ENCODE measurements around the gene PRR9.
"Not testable (repeated sequence)": the region's sequence is repeated elsewhere in the genome, so short reads cannot be mapped to it uniquely, and the experiment has no call there.

The PRR9 gene, protein sequence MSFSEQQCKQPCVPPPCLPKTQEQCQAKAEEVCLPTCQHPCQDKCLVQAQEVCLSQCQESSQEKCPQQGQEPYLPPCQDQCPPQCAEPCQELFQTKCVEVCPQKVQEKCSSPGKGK
- 0 to 0.04 reads per million in 2 donors for total RNA-seq

DNA sequence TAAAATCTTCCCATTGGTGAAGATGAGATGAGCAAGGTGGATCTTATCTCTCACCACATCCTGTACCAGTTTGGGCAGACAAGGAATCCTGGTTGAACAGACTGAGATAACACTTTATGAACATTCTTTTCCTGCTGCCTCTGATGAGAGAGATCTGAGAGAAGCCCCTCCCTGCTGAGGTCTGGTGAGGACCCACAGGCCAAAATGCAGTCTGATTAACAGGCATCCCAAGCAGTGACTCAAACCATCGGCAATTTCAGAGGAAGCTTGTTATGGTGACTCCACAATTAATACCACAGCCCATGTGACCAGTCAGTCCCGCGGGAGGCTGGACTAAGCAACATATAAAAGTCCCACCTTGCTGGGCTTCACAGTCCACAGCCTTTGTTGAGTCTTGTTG, at the start of gene PRR9:
TSS of gene PRR9 (plus strand) at position 373 of the 400 bp plus-strand sequence. CDS start 561 bp downstream, outside the sequence.
- DNase-seq, result no peak

DNA sequence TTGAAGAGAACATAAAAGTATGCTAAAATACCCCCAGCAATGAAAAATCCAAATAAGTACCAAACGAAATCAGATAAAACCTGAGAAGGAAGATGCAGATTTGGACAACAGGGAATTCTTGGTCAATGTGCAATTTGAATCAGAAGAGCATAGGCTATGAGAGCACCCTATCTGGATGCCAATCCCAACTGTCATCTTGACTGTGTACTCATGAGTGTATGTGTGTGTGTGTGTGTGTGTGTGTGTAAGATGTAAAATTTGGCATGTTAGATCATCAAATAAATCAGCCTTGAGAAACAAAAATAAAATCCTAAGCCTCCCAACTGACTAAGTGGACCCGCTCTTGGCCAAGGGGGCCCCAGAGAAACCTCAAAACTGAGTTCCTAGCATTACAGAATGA, 48.7 kb upstream of the PRR9 start:
- no peak for DNase-seq

DNA sequence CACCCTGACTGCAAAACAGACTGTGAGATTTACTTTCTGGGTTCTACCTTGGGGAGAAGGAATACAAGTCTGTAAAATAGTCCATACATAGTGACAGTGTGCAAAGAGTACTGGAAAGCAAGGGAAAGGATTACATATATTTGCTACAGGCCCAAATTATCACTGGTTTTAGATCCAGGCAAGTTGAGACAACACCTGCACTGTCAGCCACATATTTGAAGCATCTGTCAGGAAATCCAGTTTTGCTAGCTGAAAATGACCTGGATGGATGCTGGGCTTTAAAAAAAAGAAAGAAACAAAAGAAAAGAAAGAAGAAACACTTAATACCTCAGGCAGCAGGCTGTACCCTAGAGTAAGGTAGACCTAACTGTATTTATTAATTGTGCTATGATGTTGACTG, 42.8 kb upstream of the PRR9 start:
- DNase-seq, result no peak

DNA sequence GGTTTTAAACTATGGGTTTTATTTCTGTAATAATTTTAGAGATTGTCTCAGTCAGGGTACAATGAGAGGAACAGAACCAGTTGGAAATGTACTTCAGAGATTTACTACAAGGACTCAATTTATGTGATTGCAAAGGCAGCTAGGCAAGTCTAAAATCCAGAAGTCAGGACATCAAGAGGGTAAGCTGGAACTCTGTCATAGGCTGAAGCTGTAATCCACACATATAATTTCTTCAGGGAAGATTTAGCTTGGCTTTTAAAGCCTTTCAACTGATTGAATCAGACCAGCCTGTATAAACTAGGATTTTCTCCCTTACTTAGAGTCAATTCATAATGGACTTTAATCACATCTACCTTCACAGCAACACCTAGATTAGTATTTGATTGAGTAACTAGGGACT, 38.5 kb upstream of the PRR9 start:
- no peak for DNase-seq

DNA sequence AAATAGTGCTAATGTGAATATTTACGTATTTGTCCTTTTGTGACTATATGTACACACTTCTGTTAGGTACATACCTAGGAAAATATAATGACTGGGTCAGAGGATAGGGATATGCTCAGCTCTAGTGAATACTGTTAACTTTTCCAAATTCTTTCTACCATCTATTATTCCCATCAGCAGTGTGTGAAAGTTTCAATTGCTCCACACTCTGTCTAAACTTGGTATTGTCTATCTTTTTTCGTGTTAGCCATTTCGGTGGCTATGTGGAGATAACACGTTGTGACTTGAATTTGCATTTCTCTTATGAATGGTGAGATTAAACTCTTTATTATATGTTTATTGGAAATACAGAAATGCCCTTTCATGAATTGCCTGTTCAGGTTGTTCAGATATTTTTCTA, 36.8 kb upstream of the PRR9 start:
- DNase-seq, result no peak

DNA sequence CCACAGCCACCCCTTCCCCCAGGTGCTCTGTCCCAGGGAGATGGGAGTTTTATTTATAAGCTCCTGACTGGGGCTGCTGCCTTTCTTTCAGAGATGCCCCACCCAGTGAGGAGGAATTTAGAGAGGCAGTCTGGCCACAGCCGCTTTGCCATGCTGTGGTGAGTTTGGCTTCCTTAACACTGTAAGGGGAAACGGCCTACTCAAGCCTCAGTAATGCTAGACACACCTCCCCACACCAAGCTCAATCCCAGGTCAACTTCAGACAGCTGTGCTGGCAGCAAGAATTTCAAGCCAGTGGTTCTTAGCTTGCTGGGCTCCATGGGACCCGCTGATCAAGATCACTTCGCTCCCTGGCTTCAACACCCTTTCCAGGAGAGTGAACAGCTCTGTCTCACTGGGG, 29.1 kb upstream of the PRR9 start:
- not testable (repeated sequence) for DNase-seq

DNA sequence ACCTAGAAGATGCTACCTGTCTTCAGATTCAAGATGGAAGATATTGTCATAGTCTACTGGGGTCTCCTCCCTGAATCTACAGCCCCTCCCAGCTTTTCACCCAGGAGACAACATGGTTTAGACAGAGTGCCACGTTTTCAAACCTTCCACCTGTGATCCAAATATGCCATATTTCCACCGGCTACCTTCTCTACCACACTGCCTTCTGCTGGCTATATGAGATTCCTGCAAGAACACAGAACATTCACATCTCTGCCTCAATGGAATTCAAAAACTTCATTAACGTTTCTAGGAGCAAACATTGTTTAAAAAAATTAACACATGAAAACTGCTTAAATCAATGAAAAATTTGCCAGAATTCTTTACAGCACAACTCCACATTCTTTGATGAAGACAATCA, 27.0 kb upstream of the PRR9 start:
- no peak for DNase-seq

DNA sequence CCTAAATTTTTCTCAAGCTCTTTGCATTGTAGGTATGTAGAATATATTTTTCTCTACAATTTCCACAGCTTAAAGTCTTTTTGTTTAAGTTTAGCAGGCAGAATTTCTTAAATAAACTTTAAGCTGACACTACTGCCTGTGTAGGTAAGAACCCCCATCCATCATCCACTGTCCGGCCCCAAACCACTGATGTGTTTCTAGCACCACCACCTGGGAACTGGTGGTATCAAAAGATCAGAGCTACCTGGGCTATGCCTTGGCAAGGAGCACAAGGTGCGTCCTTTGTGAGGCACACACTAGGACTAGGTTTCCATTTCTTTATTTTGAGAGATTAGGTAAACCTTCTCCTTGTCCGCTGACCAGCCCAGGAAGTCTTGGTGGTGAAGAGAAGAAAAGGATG, 24.7 kb upstream of the PRR9 start:
- no peak for DNase-seq

DNA sequence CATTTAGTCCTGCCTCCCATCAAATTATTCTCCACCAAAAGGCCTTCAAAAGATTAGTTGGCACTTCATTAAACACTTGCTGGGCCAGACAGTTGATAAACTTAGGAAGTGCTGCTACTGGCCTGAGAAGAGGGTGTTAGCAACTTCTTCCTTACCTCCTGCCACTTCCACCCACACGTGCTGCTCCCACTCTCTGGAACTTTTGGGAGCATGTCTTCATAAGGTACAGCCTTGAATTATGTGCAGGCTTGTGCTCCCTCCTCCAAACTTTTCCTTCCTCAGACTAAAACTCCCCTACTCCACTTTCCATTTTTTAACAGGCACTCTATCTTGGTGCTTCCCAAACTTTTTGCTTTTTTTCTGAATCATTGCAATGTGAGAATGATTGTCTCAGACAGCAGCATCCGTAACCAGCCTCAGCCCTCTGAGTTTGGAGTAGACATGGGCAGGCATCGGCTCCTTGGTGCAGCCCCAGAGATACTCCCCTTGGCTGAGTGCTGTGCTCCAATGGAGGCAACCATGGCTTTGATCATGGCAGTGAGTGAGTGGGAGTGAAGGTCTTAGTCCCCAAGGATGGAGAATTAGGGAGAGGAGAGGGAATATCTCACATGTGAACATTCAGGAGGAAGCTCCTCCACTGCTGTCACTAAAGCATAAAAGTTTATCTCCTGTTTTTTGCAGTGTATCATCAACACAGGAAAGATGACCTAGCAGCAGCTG, 22.9 kb upstream of the PRR9 start:
- no peak for DNase-seq

DNA sequence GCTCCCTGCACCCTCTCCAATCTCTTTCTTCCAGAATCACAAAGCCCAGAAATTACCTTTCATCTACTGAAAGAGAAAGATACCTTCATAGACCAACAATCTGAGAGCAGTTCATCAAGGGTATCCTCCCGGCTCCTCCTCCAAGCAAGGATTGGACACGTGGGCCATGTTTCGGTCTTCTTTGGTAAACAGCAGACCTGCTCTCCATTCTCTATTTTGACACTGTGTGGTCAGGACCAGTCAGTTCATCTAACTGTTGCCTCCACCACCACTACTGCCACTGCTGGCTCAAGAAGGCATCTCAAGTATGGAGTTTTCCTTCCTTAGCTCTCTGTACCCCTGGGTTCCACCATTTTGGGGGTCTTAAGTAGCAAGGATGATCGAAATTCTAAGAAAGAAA, 22.2 kb upstream of the PRR9 start:
- DNase-seq, result no peak

DNA sequence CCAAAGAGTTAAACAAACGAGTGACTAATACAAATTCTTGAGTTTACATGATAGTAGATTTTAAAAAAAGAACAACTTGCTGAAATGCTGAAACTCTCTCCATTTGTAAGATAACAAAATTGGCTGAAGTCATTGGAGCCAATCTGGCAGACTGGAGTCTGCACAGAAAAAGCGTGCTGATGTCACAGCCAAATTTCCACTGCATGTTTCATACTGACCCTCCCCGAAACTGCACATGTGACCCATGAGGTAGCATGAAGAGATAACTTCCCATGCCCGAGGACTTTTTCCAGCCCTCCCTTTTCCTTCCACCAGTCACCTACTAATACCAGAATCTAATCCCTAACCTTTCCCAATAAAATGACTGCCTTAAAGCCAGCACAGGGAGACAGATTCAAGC, 15.4 kb upstream of the PRR9 start:
- no peak for DNase-seq

DNA sequence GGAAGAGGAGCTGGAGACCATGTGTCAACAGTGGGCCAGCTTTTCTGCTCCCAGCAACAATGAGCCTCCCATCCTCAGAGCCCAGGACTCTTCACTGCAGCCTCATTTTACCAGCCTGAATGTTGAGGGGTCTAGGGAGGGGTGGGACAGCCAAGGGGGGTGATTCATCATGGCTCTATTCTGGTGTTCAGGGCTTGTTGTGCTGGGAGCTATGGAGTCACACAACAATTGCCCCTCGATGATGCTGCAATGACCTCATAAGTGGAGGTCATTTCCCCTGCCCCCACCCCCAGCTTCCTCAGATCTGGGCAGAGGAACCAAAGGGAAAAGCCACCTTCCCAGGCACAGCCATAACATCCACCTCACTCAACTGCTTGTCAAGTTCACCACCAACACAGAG, 14.3 kb upstream of the PRR9 start, which contains the start of gene LELP1:
TSS of gene LELP1 (plus strand) at position 301 of the 400 bp plus-strand sequence. CDS start 1,278 bp downstream, outside the sequence.
- DNase-seq, result no peak

DNA sequence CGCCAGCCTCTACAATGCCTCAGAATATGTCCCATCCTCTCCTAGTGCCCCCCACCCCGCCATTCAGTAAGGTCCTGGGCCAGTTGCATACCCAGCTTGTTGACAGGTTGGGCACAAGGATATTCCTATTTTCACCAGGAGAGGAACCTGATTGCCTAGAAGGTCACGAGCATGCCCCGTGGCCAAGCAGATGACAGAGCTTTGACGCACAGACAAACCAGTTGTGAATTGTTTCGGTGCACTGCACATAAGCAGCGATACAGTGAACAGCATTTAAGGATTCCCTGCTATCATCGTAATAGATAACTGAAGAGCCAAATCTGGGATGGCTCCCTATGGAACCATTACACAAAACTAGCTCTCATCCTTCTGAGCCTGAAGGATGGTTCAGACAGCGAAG, 10.8 kb upstream of the PRR9 start:
- DNase-seq, result no peak

DNA sequence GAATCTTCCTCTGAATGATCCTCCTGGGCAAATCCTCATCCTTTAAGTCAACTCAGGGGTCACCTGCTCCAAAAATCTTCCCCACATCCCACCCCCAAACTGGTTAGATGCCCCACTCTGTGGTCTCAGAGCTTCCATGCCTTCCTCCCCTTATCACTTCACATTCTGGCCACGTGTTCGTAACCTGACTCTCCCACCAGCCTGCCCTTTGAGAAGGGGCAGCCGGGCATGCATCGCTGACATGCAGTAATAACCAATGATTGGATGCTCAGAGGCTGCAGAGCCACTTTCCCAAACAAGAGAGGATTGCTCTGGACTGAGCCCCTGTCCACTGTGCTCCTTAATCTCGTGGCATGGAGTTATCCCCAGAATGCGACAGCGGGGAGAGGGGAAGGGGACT, 7.2 kb upstream of the PRR9 start:
- DNase-seq, result no peak

DNA sequence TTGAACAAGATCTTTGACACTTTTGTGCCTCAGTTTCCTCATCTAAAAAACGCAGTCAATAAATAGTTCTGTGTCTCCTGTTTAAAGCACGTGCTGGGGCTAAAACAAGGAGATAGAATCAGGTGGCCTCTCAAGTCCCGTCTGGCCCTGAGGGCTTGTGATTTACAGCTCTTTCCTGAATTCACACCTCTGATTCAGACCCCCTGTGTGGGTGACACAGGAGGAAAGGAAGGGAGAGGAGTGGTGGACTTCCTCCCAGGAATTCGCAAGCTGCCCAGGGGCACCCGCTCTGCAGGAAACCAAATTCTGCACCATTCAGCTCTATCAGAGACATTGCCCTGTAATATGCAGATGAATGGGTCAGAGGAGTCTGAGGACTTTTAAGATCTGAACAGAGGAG, 5.2 kb upstream of the PRR9 start:
- no peak for DNase-seq

DNA sequence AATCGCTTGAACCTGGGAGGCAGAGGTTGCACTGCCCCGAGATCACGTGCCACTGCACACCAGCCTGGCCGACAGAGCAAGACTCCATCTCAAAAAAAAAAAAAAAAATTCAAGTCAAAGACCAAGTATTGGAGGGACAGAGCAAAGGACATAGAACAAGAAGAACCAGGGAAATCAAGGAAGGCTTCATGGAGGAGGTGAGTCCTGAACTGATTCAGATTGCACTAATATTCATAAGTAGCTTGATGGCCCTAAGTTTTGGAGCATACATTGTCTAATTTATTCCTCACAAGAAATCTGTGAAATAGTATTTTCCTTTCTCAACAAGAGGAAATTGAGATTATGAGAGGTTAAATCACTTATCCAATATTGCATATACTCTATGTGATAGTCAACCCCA, 3.9 kb upstream of the PRR9 start:
- DNase-seq, result no peak

DNA sequence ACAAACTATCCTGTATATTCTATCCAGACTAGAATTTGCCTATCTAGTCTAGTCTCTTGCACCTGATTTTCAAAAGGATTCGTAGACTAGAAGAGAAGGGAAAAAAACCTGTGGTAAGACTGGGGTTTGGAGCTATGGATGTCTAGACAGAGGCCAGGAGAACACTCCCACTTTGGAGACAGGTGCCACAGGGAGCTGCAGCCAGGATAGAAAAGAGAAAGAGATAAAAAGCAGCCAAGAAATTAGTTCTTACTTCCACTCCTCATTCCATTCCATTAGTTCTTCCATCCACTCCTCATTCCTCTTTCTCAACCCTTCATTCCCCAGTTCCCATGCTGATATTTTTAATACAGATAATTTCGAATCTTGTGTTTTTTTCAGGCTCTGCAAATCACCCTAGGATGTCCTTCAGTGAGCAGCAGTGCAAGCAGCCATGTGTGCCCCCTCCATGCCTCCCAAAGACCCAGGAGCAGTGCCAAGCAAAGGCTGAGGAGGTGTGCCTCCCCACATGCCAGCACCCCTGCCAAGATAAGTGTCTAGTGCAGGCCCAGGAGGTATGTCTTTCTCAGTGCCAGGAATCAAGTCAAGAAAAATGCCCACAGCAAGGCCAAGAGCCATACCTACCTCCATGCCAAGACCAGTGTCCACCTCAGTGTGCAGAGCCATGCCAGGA, 496 bp downstream of the PRR9 start:
- no peak for DNase-seq

DNA sequence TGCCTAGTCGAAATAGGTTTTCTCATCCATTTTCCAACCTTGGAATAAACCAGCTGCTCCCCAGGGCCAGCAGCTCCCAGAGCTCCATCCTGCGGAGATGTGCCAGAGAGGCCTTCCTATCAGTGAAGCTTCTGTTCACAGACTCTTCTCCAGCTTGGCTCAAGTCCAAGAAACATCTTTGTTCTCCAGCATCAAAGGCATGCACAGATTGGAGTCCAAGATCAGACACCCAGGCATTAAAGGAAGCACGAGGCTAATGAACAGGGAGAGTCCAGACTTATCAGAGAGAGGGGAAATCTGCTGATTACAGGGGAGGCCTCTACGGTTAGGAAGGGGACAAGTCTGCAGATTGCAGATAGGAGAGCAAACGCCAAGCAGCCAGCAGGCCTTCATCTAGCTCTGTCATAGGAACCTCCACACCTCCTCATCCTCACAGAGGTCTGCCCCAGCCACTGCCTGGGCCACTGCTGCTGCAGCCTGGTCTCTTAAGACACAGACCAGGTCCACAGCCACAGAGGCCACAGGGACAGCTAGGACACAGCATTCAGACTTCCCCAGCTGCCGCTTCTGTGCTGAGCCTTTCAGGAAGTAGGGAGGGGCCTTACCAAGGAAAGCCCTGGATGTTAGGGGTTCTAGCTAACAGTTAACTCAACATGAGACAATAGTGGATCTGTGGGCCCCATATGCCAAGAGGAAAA, 3.4 kb downstream of the PRR9 start:
- no peak for DNase-seq

DNA sequence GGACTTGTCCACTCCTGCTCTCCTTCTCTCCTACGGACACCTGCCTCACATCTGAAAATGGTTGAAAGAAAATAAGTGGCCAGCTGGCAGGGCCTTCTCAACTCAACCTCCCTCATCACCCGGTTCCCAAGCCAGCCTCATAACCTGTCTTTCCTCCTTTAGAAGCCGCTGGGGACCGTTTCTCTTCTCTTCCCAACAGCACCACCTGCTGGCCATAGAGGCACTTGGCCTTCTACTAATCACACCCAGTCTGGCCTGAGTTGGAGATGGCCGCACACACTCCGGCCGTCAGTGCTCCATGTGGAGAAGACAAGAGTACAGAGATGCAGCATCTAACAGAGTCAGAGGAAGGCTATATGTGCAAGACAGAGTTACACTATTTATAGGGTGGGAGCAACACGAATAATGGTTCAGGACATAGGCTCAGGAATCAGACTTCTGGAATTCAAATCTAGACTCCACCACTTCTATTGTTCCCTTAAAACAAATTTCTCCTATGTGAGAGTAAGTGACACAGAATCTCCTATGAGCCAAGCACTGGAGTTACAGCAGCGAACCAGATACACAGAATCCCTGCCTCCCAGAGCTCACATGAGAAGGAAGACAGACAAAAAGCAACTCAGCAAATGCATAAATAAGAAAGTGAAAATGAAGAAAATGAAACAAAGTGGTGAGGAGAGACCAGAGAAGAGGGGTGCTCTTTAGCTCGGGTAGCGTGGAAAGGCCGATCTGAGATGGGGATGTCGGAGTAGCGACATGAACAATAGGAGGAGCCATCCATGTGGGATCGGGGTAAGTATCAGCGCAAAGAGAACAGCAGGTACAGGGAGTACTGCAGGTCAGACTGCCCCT, 5.9 kb downstream of the PRR9 start:
- not testable (repeated sequence) for DNase-seq

DNA sequence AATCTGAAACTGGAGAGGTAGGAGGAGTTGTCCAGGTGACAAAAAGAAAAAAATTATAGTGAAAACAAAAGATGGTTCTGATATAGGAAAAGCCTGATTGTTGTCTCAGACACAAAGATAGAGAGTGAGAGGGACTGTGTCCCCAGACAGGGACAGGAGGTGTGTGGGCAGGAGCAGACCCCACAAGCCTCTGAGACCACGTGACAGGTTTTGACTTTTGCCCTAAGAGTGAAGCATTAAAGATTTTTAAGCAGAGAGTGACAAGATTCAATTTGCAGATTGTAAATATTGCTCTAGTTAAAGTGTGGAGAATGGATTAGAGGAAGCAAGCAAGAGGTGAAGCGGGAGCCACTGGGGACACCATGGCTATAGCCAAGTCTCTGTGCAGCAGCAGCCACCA, 10.4 kb downstream of the PRR9 start:
- no peak for DNase-seq

DNA sequence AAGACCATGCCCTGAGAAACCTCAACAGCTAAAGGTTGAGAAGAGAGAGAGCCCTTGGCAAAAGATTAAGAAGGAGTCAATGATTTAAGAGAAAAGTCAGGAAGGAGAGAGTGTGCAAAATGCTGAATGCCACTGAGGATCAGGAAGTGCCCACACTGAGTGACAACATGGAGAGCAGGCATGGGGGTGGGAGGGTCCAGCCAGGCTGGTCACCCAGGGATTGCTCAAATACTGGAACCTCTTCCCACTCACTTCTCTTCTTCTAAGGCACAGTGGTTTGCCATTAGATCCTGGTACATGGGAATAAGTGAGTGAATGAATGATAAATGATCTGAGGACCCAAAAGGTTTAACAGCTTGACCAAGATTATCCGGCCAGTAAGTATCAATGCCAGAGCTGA, 11.1 kb downstream of the PRR9 start:
- DNase-seq, result no peak

DNA sequence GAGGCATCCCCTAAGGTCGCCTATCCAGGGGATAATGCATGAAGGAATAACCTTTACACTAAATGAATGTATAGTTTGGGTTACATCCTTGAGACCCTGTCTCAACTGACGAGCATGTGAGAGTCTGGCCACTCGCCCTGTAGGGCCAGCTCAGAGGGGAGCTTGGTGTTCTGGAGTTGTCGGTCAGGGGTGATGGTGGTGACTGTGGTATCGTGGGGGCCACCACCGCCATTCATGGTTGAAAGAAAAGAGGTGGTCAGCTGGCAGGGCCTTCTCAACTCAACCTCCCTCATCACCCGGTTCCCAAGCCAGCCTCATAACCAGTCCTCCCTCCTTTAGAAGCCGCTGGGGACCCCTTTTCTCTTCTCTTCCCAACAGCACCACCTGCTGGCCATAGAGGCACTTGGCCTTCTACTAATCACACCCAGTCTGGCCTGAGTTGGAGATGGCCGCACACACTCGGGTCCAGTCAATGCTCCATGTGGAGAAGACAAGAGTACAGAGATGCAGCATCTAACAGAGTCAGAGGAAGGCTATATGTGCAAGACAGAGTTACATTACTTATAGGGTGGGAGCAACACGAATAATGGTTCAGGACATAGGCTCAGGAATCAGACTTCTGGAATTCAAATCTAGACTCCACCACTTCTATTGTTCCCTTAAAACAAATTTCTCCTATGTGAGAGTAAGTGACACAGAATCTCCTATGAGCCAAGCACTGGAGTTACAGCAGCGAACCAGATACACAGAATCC, 11.9 kb downstream of the PRR9 start:
- not testable (repeated sequence) for DNase-seq
